Measurements from ENCODE around the gene IMMP2L.

GRCh38 chr7:110994028-110994967 lies 568.0 kb downstream of the IMMP2L start:
- TF ChIP-seq CTCF (conservative IDR thresholded peaks at IDR 0.05) (no peak), ZFX (IDR thresholded peaks at IDR 0.05) (no peak)

All from C4-2B (cell line).